Activated CD4-positive, alpha-beta memory T cell treated with anti-CD3 and anti-CD28 coated beads for 36 hours (primary cell): ENCODE results near the gene FOXJ1. TPM values are rescaled to one million over a fixed set of nuclear protein-coding genes. Genes with fewer than 3 reads are reported as not detected.
"Not testable (repeated sequence)": the region's sequence is repeated elsewhere in the genome, so short reads cannot be mapped to it uniquely, and the experiment has no call there.

Experiments
- CTCF ChIA-PET: fragments of 350-600 bp; sonication (Branson Sonifier 250); formaldehyde crosslinking; loops from one replicate; lab custom pipeline; 2021; ENCODE audit warnings: antibody characterized with exemption, inconsistent platforms; lab: Charles Lee
- POLR2A ChIA-PET: fragments of 350-600 bp; sonication (Branson Sonifier 250); formaldehyde crosslinking; loops from one replicate; lab custom pipeline; 2021; ENCODE audit warnings: antibody characterized with exemption; lab: Charles Lee
- DNase-seq: peaks from one replicate; pipeline ENCODE4 v3.0.0-alpha.2; 2020
- H3K27ac Mint-ChIP-seq: one replicate; pipeline ENCODE4 v1.8.0; 2021; ENCODE audit warnings: mixed read lengths
- H3K27me3 Mint-ChIP-seq: one replicate; pipeline ENCODE4 v1.8.0; 2021; ENCODE audit warnings: mixed read lengths
- H3K36me3 Mint-ChIP-seq: one replicate; pipeline ENCODE4 v1.8.0; 2021; ENCODE audit warnings: mixed read lengths
- H3K4me1 Mint-ChIP-seq: one replicate; pipeline ENCODE4 v1.8.0; 2021; ENCODE audit warnings: low read depth, mixed read lengths
- H3K4me3 Mint-ChIP-seq: one replicate; pipeline ENCODE4 v1.8.0; 2021; ENCODE audit warnings: mild to moderate bottlenecking, mixed read lengths
- H3K9me3 Mint-ChIP-seq: one replicate; pipeline ENCODE4 v1.8.0; 2021; ENCODE audit warnings: mixed read lengths
- intact Hi-C: fragments of 100-400 bp; cut with micrococcal nuclease; formaldehyde crosslinking; loops from one replicate; pipeline ENCODE4 v1.15.1; 2023
- total RNA-seq, 2 experiments: library from RNA; stranded (reverse); gene quantifications; one replicate each; pipeline ENCODE4 v1.2.3, GENCODE V29; 2021

Gene FOXJ1
- total RNA-seq, result under 1 TPM; 0.22 to 0.29 TPM

GRCh38 chr17:76141212-76142038, at the start of gene FOXJ1:
FOXJ1 (minus strand) TSS chr17:76141245; CDS start chr17:76140395, 850 bp downstream.
- peak within 1 kb of the TSS; percentile 67 for H3K4me3 Mint-ChIP-seq
- peak; percentile 95 for DNase-seq
- ChIA-PET POLR2A (interaction anchor here (1.0 to 3.8 kb wide), 3 partner anchors 14 to 131 kb away, joined by 3 to 24 read pairs (median 4); no protein-coding TSS in a partner anchor), CTCF (interaction anchor here (0.6 to 4.1 kb wide), 5 partner anchors 18 to 138 kb away, joined by 3 to 28 read pairs (median 4); no protein-coding TSS in a partner anchor)
- H3K9me3 Mint-ChIP-seq, result no peaks in the 10 kb centered on the region
- peaks cover 8% of the 10 kb centered on the region for H3K27me3 Mint-ChIP-seq
- H3K27ac Mint-ChIP-seq, result no peak within 1 kb of the TSS
- no peaks in the 10 kb centered on the region for H3K36me3 Mint-ChIP-seq
- peaks cover 55% of the 10 kb centered on the region for H3K4me1 Mint-ChIP-seq
- intact Hi-C loops, result loop anchor here (2.0 kb wide), 1 partner anchor 39 kb away; no protein-coding TSS in a partner anchor

- Mint-ChIP-seq H3K9me3 (no peaks in the 10 kb centered on the region), H3K27me3 (no peaks in the 10 kb centered on the region), H3K36me3 (peaks cover 1% of the 10 kb centered on the region), H3K4me3 (no peak overlapping the region), H3K4me1 (peaks cover 66% of the 10 kb centered on the region), H3K27ac (peak overlapping the region; percentile 97)
- intact Hi-C loops, result loop anchor here (5.0 to 10.0 kb wide), 2 partner anchors 117 to 405 kb away; partner anchors contain the start of genes GALR2, SRP68 and UNK
- DNase-seq, result no peak
- CTCF ChIA-PET, result interaction anchor here (0.8 to 5.3 kb wide), 6 partner anchors 10 to 109 kb away, joined by 3 to 65 read pairs (median 4); partner anchors contain the start of gene EXOC7
- POLR2A ChIA-PET, result interaction anchor here (1.7 to 15.5 kb wide), 3 partner anchors 10 to 79 kb away, joined by 5 to 298 read pairs (median 31); partner anchors contain the start of gene UBALD2
These were observed 48.7 kb upstream of the FOXJ1 start for GRCh38 chr17:76189741-76190140.

- H3K27me3 Mint-ChIP-seq, result no peaks in the 10 kb centered on the region
- H3K27ac Mint-ChIP-seq, result peak overlapping the region; percentile 97
- H3K4me3 Mint-ChIP-seq, result no peak overlapping the region
- H3K36me3 Mint-ChIP-seq, result peaks cover 1% of the 10 kb centered on the region
- H3K4me1 Mint-ChIP-seq, result peaks cover 66% of the 10 kb centered on the region
- H3K9me3 Mint-ChIP-seq, result no peaks in the 10 kb centered on the region
- DNase-seq, result no peak
- ChIA-PET POLR2A (interaction anchor here (1.7 to 15.5 kb wide), 3 partner anchors 10 to 80 kb away, joined by 5 to 298 read pairs (median 31); partner anchors contain the start of gene UBALD2), CTCF (interaction anchor here (0.5 to 5.3 kb wide), 10 partner anchors 9 to 110 kb away, joined by 3 to 65 read pairs (median 4); partner anchors contain the start of gene EXOC7)
- intact Hi-C loops, result no loop called here
These were observed 48.2 kb upstream of the FOXJ1 start for GRCh38 chr17:76189247-76189646.

- H3K9me3 Mint-ChIP-seq, result no peaks in the 10 kb centered on the region
- H3K4me3 Mint-ChIP-seq, result no peak overlapping the region
- intact Hi-C loops, result no loop called here
These were observed 47.4 kb upstream of the FOXJ1 start for GRCh38 chr17:76188213-76189016.

GRCh38 chr17:76186774-76187173, 45.7 kb upstream of the FOXJ1 start:
- not testable (repeated sequence) for H3K27me3 Mint-ChIP-seq

More at GRCh38 chr17:76188213-76189016, 47.4 kb upstream of the FOXJ1 start:
- CTCF ChIA-PET, result interaction anchor here (0.5 to 5.3 kb wide), 8 partner anchors 8 to 91 kb away, joined by 3 to 65 read pairs (median 4); partner anchors contain the start of gene EXOC7
- Mint-ChIP-seq H3K27ac (peak overlapping the region; percentile 36), H3K27me3 (no peaks in the 10 kb centered on the region), H3K4me1 (peaks cover 58% of the 10 kb centered on the region), H3K36me3 (peaks cover 1% of the 10 kb centered on the region)
- no peak for DNase-seq
- POLR2A ChIA-PET, result interaction anchor here (1.3 to 15.5 kb wide), 4 partner anchors 9 to 81 kb away, joined by 3 to 298 read pairs (median 18); partner anchors contain the start of gene UBALD2

GRCh38 chr17:76184290-76184689, 43.2 kb upstream of the FOXJ1 start:
- ChIA-PET CTCF (interaction anchor here (0.6 to 9.3 kb wide), 5 partner anchors 15 to 95 kb away, joined by 3 to 114 read pairs (median 6); no protein-coding TSS in a partner anchor), POLR2A (interaction anchor here (15.5 kb wide), 1 partner anchor 85 kb away, joined by 298 read pairs; the partner anchor contains the start of gene UBALD2)
- H3K4me3 Mint-ChIP-seq, result no peak overlapping the region
- H3K36me3 Mint-ChIP-seq, result peaks cover 1% of the 10 kb centered on the region
- intact Hi-C loops, result loop anchor here (5.0 kb wide), 1 partner anchor 333 kb away; no protein-coding TSS in a partner anchor
- H3K4me1 Mint-ChIP-seq, result peaks cover 62% of the 10 kb centered on the region
- H3K27ac Mint-ChIP-seq, result no peak overlapping the region
- DNase-seq, result no peak
- H3K27me3 Mint-ChIP-seq, result no peaks in the 10 kb centered on the region
- H3K9me3 Mint-ChIP-seq, result no peaks in the 10 kb centered on the region

More at GRCh38 chr17:76186774-76187173, 45.7 kb upstream of the FOXJ1 start:
- Mint-ChIP-seq H3K4me1 (peaks cover 49% of the 10 kb centered on the region), H3K27ac (peak overlapping the region; percentile 67)
- H3K9me3 Mint-ChIP-seq, H3K4me3 Mint-ChIP-seq, DNase-seq, CTCF ChIA-PET, H3K36me3 Mint-ChIP-seq, intact Hi-C loops: not testable (repeated sequence)
- POLR2A ChIA-PET, result interaction anchor here (1.3 to 15.5 kb wide), 4 partner anchors 12 to 82 kb away, joined by 3 to 298 read pairs (median 4); partner anchors contain the start of gene UBALD2

- peaks cover 56% of the 10 kb centered on the region for H3K4me1 Mint-ChIP-seq
- H3K27me3 Mint-ChIP-seq, result no peaks in the 10 kb centered on the region
These were observed 41.1 kb upstream of the FOXJ1 start for GRCh38 chr17:76182016-76182764.

GRCh38 chr17:76179496-76180467, 38.7 kb upstream of the FOXJ1 start:
- ChIA-PET CTCF (interaction anchor here (0.7 to 9.3 kb wide), 32 partner anchors 11 to 218 kb away, joined by 3 to 114 read pairs (median 5); partner anchors contain the start of genes EXOC7, FOXJ1 and UBALD2), POLR2A (interaction anchor here (0.5 to 15.5 kb wide), 15 partner anchors 9 to 828 kb away, joined by 3 to 298 read pairs (median 3); partner anchors contain the start of gene UBALD2)
- peak; percentile 62 for DNase-seq
- Mint-ChIP-seq H3K4me3 (peak overlapping the region; percentile 62), H3K27me3 (no peaks in the 10 kb centered on the region), H3K36me3 (no peaks in the 10 kb centered on the region), H3K27ac (peak overlapping the region; percentile 87), H3K9me3 (no peaks in the 10 kb centered on the region), H3K4me1 (peaks cover 42% of the 10 kb centered on the region)
- intact Hi-C loops, result loop anchor here (1.0 to 5.0 kb wide), 4 partner anchors 13 to 338 kb away; no protein-coding TSS in a partner anchor

More at GRCh38 chr17:76182016-76182764, 41.1 kb upstream of the FOXJ1 start:
- DNase-seq, result peak; percentile 98
- peak overlapping the region; percentile 62 for H3K4me3 Mint-ChIP-seq
- no peaks in the 10 kb centered on the region for H3K9me3 Mint-ChIP-seq
- CTCF ChIA-PET, result interaction anchor here (0.6 to 9.3 kb wide), 38 partner anchors 9 to 305 kb away, joined by 3 to 114 read pairs (median 4); partner anchors contain the start of genes EXOC7 and FOXJ1
- intact Hi-C loops, result loop anchor here (1.0 to 5.0 kb wide), 3 partner anchors 17 to 335 kb away; no protein-coding TSS in a partner anchor
- H3K27ac Mint-ChIP-seq, result peak overlapping the region; percentile 87
- peaks cover 1% of the 10 kb centered on the region for H3K36me3 Mint-ChIP-seq
- POLR2A ChIA-PET, result interaction anchor here (0.8 to 15.5 kb wide), 8 partner anchors 10 to 97 kb away, joined by 3 to 298 read pairs (median 4); partner anchors contain the start of gene UBALD2

GRCh38 chr17:76178124-76178523, 37.1 kb upstream of the FOXJ1 start:
- ChIA-PET CTCF (interaction anchor here (0.8 to 9.3 kb wide), 6 partner anchors 13 to 164 kb away, joined by 3 to 114 read pairs (median 37); no protein-coding TSS in a partner anchor), POLR2A (interaction anchor here (0.6 to 3.9 kb wide), 2 partner anchors 13 to 279 kb away, joined by 4 to 31 read pairs; no protein-coding TSS in a partner anchor)
- H3K4me1 Mint-ChIP-seq, result peaks cover 38% of the 10 kb centered on the region
- intact Hi-C loops, result loop anchor here (2.0 kb wide), 1 partner anchor 15 kb away; no protein-coding TSS in a partner anchor
- H3K36me3 Mint-ChIP-seq, result no peaks in the 10 kb centered on the region
- no peak for DNase-seq
- H3K4me3 Mint-ChIP-seq, result no peak overlapping the region
- H3K27ac Mint-ChIP-seq, result peak overlapping the region; percentile 87
- H3K27me3 Mint-ChIP-seq, result no peaks in the 10 kb centered on the region
- no peaks in the 10 kb centered on the region for H3K9me3 Mint-ChIP-seq
